ENCODE data around the gene DTHD1.

DTHD1 gene

GRCh38 chr4:36317721-36318120 is 36.3 kb downstream of the DTHD1 start:
- DNase-seq = no peak

DNA sequence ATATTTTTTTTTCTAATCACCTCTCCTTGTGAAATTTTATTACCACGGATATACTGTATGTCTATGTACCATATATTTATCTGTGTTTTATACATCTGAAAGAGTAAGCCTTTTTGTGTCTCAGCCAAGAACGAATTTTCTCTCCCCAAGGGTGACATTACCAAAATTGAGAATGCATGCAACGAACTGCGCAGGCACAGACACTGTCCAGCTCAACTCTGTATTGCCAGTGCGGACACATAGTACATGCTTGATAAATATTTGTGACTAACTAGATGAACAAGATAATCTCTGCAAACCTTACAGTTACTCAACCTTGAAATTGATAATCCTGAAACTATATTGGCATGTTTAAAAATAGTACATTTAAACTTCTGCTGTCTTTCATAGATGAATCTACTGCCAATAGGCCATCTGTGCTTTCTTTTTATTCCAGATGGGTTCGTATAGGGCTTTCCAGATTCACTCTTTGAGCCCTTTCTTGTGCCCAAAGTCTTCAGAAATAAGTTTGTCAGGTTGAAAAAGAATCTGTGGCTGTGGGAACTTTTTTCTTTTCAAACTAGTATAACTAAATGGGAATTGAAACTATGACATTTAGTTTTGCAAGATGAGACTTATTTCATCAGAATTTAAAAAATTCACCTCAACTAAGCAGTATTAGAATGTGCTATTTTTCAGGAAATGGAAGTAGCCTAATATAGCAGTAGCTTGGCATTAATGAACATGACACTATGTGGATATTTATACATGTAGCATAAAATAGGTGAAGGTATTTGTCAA is 38.9 kb downstream of the DTHD1 start:
- no peak for DNase-seq

DNA sequence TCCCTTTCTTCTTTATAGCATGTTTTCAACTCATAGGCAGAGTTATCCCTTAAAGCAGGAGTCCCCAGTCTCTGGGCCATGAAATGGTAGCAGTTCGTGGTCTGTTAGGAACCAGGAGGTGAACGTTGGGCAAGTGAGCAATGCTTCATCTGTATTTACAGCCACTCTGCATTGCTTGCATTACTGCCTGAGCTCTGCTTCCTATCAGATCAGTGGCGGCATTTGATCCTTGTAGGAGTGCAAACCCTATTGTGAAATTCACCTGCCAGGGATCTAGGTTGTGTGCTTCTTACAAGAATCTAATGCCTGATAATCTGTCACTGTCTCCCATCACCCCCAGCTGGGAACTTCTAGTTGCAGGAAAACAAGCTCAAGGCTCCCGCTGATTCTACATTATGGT is 39.8 kb downstream of the DTHD1 start:
- DNase-seq = no peak

DNA sequence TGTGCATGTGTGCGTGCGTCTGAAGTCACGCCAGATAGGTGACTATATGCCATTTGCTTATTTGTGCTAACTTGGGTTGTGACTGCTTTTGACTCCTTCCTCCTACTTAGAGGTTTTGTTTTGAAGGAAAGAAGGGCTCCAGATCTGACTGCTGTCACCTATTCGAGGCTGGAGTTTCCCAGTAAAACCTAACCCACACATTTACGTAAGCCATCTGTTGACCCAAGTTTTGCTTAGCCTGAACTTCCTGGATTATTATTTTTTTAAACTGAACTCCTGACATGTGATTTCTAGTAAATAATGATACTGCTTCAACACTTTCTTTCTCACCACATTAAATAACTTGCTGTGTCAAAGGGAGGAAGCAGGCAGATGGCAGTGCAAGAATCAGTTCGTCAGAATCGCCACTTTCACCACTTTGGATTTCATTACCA is 41.5 kb downstream of the DTHD1 start:
- DNase-seq = no peak

GRCh38 chr4:36323816-36324419 is 42.5 kb downstream of the DTHD1 start:
- no peak for DNase-seq

DNA sequence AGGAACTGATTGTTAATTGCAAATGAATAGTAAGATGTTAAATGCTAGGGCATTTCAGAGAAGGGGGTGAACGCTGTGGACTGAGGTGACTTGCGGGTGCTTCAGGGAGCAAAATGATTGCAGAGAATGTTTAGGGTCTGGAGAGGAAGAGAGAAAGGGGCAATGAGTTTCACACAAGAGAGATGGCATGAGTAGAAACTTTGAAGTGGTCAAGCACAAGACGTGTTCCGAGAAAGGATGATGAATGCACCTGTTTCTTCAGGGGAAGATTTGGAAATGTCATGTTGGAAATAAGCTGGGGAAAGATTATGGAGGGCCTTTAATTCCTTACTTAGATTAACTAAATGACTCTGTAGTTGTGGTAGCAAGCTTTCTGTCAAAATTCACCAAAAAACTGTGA is 43.4 kb downstream of the DTHD1 start:
- no peak for DNase-seq

GRCh38 chr4:36325499-36325898 is 44.1 kb downstream of the DTHD1 start:
- DNase-seq = no peak

- no peak for DNase-seq
Observed at GRCh38 chr4:36325926-36326325, 44.5 kb downstream of the DTHD1 start.

GRCh38 chr4:36326476-36327029 is 45.1 kb downstream of the DTHD1 start:
- no peak for DNase-seq

GRCh38 chr4:36327400-36327799 is 46.0 kb downstream of the DTHD1 start:
- DNase-seq = no peak

DNA sequence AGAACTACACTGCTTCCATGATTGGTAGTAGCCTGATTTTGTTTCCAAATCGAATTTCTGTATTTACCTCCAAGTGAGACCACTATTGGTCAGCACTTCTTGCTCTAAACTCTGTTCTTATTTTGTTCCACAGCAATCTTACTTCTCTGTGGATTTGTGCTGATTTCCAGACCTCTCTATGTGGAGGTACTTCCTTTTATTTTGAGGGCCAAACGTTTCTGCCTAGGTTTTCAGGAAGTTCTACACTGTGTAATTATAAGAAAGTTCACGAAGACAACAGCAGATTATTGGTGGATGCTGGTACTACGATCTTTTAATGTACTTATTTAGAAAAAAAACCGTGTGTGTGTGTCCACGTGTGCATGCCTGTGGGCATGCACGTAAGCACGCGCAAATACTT is 46.7 kb downstream of the DTHD1 start:
- no peak for DNase-seq

DNA sequence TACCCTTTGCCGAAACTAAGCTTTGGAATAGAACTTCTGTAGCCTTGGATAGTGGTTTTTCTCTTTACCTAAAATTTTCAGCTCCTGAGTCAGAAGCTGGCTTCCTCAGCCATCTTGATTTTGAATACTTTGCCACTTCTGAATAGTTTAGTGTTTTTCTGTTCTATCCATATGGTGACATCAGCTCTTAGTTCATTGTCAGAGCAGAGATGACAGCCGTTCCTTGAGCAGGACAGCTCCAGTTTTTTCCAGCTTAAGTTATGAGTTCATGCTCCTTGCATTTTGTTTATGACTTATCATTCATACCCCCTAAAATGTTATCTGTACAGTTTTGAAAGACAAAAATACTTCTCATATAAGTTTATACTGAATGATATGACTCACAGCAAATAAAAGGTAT is 47.8 kb downstream of the DTHD1 start:
- DNase-seq = no peak

DNA sequence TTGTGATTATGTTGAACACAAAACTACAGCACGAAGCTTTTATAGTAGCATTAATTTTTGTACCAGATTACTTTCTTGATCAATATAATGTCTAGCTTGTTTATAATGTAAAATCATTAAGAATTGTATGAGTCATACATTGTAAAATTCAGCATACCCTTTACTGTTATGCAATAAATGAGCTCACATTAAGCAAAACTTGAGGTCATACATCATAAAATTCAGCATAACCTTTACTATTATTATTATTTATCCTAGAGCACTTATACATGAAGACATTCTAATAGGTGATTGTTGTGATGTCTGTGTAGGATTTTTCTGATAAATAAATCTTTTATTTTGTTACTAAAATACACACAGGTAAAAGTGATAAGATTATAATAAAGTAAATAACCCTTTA is 49.4 kb downstream of the DTHD1 start:
- no peak for DNase-seq

DNA sequence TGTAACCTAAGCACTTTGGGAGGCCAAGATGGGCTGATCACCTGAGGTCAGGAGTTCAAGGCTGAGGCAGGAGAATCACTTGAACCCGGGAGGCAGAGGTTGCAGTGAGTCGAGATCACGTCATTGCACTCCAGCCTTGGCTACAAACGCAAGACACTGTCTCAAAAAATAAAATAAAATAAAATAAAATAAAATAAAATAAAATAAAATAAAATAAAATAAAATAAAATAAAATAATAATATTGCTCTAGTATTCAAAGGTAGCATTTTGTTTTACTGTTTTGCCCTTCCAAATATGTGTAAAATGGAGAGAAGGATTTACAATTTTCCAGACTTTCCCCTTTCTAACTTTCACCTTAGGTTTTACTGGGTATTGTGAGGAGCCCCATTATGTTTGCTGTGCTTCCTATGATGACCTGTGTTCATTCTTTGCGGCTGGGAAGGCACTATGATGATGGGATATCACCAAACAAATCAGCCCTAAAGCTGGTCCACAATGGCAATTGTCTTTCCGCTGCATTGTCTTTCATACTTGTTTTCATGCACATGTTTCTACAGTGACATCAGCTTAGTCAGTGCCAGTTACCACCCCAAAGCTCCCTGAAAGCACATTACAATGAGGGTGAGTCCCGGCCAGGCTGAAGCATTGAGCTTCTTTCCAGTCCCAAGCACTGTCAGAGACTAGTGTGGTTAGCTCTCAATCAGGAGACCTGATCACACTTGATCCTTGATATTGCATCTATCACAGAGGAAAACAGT is 50.8 kb downstream of the DTHD1 start:
- DNase-seq = no peak

DNA sequence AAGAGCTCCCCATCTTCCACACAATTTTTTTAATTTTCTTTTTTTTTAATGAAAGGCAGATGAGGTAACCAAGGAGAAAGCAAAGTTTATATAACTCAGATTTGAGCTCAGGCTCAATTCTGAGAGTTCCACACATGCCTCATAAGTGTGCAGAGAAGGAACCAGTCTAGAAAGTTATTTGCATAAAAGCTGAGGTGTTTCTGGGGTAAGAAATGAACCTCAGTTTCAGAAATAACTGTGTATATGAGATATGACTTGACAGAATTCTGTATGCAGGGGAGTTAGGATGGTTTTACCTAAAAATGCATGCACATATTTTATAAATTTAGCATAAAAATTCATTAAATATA is 51.3 kb downstream of the DTHD1 start:
- DNase-seq = no peak

DNA sequence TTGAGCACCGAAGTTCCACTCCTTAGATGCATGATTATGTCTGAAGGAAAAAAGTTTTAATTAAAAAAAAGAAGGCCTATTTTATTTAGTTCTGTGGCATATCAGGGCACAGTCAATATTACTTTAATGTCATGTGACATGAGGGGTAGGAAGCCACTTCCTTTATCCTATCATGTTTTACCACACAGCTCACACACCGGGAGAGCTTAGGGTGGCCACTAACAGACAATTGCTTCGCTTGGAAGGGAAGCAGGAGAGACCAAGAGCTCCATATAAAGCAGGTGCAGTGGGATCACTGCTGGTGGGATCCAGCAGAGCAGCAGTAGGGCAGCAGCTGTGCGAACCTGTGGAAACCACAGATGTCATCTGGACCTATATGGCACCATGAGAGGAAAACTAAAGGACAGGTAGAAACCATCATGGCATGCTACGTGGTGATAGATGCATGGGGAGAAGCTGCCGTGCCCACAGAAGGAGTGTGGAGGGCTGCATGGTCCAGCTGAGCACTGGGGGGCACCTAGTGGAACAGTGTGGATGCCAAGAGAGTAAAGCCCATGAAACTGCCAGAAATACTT is 52.0 kb downstream of the DTHD1 start:
- DNase-seq = no peak

DNA sequence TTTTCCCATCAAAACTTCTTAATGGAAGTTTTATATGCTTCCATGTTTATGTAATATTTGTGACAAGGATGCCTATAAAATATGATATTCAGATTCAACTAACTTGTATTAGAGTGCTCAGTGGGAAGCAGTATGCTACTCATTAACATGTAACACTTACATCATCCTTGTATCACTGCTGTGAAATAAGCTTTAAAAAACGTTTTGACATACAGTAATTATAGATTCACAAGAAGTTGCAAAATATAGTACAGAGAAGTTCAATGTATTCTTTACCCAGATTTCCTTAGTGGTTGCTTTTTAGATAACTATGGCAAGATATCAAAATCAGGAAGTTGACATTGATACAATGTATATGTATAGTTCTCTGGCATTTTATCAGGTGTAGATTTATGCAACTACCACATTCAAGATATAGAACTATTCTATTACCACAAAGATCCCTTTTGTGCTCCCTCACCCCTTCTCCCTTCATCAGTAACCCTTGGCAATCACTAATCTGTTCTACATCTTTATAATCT is 56.3 kb downstream of the DTHD1 start:
- no peak for DNase-seq

GRCh38 chr4:36338973-36339372 is 57.6 kb downstream of the DTHD1 start:
- DNase-seq = no peak

DNA sequence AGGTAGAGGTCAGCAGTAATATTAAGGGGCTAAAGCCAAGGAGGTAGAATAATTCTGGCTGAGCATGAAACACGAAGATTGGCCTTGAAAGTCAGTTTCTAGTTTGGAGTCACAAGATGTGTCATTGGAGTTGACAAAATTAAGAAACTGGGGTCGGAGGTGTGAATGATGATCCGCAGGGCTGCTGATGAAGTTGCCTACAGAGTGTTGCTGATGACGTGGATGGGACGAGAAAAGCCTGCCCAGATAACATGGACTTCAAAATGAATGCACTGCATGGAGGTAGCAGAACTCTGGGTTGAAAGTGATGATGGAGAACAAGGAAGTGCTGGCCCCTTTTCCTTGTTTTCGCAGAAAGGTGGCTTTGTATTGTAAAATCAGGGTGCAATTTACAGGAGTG is 60.5 kb downstream of the DTHD1 start:
- DNase-seq = no peak

- no peak for DNase-seq
Observed at GRCh38 chr4:36343501-36344175, 62.2 kb downstream of the DTHD1 start.

- DNase-seq = no peak
Observed at GRCh38 chr4:36348403-36348938, 67.1 kb downstream of the DTHD1 start.

- no peak for DNase-seq
Observed at GRCh38 chr4:36349938-36350549, 68.6 kb downstream of the DTHD1 start.

Data from stimulated activated CD4-positive, alpha-beta T cell treated with anti-CD3 and anti-CD28 coated beads, Interleukin-2, amount 100 ng/mL, for 48 hours (primary cell).